HG03378 (cell line): Measurements from ENCODE around the gene PPP4R3B.

Experiments used
- ATAC-seq: cut with Tn5 transposase; IDR thresholded peaks from one replicate; pipeline ENCODE4 v1.9.1; 2021; ENCODE audit warnings: mild to moderate bottlenecking, moderate library complexity; ENCODE audit not compliant: unreplicated experiment

The PPP4R3B gene

DNA sequence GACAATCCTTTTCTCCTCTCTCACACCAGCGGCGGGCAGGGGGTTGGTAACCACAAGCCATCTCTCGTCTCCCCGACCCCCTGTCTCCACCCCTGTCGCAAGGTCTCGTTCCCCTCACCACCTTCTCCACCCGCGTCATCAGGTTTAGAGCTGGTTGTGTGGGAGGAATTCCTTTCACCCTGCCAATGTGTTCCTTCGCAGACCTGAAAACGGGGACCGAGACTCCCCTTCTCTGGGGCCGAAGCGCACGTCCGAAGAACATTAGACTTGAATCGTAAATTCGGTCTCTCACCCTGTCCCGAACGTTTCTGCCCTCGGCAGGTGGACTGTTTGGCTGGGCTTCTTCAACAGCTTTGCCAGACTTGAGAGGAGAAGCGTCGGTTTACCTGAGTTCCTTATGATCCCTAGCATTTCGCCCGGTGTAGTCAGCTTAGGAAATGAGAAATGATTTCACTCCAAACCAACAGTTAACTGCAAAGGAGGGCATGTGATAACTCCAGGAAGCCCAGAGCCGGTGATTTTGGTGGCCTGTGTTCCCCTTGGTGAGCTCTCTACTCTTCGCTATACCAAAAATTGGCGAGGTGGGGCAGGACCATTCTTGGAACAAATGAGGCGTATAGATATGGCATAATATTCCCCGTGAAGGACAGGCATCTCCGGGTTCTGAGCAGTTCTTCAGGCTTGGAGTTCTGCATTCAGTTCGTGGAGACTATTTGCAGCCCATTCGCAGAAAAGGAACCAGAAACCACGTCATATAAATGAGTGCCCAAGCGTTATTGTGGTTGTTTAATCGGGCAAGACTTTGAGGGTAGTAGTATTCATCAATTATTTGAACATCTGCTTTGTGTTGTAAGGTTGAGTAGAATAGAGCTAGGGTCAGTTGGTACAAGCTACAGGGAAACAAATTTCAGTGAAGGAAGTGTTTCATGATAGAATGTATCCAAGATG is 97.2 kb downstream of the PPP4R3B start:
- peak; percentile 1 for ATAC-seq

DNA sequence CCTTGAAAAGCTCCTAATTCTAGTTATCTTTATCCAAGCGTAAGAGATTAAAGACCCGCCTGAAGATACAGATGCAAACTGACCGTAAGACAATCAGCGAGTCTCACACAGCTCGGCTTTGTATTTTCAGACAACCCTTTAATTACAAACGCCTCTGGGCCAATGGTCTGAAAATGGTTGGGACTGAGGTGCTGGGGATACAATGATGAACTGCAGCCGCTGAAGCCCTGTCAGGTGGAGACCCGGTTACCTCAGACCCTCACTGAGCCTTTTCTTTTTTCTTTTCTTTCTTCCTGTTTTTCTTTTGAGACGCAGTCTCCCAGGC is 98.6 kb downstream of the PPP4R3B start:
- no peak for ATAC-seq

DNA sequence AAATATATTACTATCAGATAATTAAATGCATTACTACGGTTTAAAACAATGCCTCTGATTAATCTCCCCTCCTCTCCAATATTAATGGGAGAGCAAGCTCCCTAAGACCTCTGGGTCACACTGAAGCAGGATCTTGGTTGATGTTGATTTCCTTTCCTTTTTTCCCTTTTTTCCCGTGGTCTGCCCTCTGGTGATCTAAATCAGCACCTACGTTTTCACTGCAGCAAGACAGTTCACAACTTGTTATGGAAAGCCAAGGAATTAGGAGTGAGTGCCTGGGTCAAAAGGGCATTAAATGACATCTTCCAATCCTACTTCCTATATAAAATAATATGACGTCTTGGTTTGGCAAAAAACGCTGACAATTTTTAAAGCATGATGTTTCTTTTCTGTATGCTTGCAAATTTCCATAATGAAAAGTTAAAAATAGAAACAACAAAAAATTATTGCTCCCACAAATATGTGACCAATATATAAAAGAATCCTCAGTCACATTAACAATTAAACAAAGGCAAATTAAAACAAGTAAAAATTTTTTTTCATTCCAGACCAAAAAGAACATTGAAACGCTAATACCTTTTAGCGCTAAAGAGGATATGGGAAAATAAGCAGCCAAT is 105.8 kb downstream of the PPP4R3B start:
- no peak for ATAC-seq

DNA sequence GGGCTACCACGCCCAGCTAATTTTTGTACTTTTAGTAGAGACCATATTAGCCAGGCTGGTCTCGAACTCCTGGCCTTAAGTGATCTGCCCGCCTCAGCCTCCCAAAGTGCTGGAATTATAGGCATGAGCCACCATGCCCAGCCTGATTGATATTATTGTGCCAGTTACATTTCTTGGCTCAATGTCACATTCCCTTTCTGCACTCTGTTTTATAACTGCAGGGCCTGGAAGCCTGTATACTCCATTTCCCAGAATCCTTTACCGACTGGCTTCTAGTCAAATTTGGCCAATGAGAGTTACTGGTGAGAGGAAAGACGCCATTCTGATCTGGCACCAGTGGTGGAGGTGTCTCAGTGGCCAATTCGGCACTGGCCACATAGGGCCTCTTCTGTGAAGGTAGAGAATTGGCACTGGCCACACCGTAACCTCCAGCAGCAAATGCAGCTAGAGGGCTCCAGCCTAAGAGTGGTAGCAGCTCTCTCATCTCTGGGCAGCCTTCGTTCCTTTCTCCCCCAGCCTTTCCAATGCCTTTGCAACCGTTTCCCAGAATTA is 114.8 kb downstream of the PPP4R3B start:
- ATAC-seq, result no peak

- ATAC-seq, result no peak
Measured at GRCh38 chr2:55500025-55500424, 117.4 kb downstream of the PPP4R3B start.

- no peak for ATAC-seq
Measured at GRCh38 chr2:55498582-55498981, 118.8 kb downstream of the PPP4R3B start.
